NCI-H1436 treated with DMSO at 0.1 percent for 48 hours (cell line): Measurements from ENCODE around the gene SUMF2.
"Not testable (repeated sequence)": the region's sequence is repeated elsewhere in the genome, so short reads cannot be mapped to it uniquely, and the experiment has no call there.

Source experiments
- DNase-seq: peaks from one replicate; lab custom pipeline; 2025; lab: John Stamatoyannopoulos, UW

Gene SUMF2

DNA sequence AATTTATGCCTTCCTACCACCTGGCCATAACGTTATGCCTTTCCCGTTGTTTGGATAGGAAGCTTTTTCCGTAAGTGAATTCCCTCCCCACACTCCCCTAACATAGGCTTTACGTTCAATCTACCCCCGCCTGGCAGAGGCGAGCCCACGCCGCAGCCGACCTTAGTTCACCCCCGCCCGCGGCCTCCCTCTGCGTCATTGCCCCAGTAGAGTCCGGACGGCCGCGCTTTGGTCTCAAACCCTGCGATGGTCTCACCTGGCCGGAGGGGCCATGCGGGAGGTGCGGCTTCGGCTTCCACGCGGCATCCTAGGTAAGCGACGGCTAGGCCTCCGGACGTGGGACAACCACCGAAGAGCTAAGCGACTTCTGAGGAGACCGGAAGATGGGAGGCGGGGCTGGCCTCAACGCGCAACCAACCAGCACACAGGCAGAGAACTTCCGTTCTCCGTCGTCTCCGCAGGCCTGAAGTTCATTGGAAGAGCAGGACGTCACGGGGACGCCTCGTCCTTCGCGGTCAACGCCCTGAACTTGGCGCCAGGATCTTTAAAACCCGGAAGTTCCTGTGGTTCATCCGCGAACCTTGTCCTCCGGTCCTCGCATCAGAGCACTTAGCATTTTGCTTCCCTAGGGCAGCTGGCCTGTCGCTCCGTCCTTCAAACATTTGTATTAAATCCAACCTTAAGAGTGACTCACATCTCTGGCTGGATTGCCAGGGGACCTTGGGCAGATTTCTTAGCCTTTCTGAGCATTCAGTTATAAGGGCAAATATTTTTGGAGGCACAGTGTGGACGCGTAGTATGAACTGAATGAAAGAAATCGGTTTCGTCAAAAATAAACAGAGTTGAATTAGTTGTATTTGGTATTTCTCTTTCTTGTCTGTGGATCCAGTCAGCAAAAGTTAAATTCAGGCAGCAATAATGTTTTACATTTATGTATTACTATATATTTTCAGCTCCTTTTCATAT is 42.3 kb downstream of the SUMF2 start, which contains the start of gene CHCHD2:
Gene CHCHD2 (minus strand): TSS at position 369 of the 966 bp plus-strand sequence. CDS start 63 bp downstream, at position 306.
- DNase-seq, result peak; percentile 97

DNA sequence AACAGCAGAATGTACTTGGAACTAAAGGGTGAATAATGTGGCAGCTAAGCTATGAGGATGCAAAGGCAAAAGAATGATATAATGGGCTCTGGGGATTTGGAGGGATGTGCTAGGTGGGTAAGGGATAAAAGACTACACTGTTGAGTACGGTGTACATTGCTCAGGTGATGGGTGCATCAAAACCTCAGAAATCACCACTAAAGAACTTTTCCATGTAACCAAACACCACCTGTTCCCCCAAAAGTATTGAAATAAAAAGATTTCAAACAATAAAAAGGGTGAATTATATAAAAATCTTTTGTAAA is 43.8 kb downstream of the SUMF2 start:
- no peak for DNase-seq

DNA sequence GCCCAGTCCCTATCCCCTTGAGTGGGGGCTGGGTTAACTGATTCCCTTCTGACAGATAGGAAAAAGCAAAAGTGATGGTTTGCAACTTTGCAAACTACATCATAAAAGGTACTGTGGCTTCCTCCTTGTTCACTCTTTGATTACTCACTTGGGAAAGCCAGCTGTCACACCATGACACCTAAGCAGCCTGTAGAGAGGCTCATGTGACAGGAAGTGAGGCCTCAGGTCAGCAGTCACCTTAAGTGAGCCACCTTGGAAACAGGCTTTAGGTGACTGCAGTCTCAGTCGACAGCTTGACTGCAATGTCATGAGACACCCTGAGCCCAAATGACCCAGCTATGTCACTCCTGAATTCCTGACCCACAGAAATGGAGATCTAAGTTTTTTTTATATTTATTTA is 46.5 kb downstream of the SUMF2 start:
- no peak for DNase-seq

DNA sequence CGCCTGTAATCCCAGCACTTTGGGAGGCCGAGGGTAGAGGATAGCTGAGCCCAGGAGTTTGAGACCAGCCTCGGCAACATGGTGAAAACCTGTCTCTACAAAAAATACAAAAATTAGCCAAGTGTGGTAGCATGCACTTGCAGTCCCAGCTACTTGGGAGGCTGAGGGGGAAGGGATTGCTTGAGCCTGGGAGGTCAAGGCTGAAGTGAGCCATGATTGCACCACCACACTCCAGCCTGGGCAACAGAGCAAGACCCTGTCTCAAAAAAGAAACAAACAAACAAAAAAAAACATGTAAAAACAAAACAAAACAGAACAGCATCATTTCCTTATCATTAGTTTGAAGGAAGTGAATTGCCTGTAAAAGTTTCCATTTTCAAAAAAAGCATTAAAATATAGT is 48.2 kb downstream of the SUMF2 start:
- not testable (repeated sequence) for DNase-seq

DNA sequence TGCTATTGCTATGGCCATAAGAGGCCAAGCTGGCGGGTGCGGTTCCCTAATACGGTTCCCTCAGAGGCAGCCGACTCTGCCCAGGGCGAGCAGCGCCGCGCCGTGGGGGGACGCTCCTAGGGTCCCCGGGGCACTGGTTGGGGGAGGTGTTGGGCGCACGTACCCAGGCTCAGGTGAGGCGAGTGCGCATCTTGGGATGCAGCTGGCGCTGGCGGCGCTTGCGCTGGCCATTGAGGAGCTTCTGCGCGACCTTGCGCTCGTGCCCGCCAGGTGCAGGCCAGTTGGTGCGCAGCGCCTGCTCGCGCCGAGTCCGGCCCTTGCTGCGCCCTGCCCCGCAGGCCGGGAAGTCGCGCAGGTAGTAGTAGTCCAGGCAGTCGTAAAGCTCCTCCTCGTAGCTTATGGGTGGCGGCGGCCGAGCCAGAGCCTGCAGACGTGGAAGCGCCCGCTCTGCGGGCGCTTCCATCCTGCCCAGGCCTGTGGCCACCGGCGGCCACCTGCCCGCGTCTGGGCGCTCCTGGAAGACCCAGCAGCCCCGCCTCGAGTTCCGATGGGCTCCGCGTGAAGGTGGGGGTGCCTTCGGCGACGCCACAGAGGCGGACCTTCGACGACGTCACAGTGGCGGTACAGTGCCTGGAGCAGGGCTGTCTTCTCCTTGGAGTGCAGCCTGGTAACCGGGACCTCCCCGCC is 51.9 kb downstream of the SUMF2 start, which contains the start of gene NUPR2:
Gene NUPR2 (minus strand): TSS at position 566 of the 687 bp plus-strand sequence. CDS start 103 bp downstream, at position 463.
- no peak for DNase-seq

DNA sequence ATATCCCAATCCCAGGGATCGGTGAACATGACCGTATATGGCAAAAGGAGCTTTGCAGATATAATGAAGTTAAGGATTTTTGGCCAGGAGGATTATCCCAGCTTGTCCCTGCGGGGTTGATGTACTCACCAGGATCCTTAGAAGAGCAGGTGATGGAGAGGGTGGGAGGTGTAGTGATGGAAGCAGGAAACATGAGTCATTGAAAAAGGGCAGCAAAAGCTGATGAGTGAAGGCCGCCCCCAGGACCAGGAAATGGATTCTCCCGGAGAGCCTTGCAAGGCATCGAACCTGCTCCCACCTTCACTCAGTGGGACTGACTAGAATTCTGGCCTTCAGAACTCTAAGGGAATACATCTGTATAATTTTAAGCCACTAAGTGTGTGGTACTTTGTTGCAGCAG is 57.4 kb downstream of the SUMF2 start:
- DNase-seq, result no peak

DNA sequence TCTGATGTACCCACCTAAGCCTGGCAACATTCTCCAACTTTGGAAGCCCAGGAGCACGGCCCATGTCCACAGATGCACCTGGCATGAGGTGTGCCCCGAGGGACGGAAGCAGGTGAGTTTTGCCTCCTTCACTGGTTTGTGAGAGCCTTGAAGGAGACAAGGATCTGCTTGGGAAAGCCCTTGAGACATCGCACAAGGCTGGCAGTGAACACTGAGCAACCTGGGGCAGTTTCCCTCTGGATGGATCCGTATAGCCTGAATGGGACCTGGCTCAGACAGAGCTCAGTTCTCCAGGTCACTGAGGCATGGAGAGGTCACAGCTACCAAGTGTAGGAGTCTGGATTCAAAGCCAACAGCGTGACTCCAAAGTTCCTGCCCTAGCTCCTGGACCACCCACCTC is 60.9 kb downstream of the SUMF2 start:
- DNase-seq, result no peak

DNA sequence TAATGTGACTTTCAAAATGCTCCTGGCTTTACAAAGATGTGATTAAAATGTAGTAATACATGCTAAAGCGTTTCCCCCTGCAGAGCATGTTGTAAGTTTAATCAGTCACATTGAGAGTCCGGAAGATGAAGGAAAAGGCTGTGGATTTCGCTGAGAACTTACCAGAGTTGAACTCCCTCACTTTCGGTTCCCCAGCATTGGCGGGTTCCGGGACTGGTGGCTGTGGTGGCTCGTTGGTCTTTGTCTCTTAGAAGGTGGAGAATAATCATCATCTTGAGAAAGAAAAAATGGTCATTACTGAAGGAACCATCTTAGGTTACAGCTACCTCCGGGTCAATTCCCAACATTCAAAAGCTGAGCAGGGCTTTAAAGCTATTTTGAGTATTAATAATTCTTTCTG is 61.7 kb downstream of the SUMF2 start:
- DNase-seq, result no peak

DNA sequence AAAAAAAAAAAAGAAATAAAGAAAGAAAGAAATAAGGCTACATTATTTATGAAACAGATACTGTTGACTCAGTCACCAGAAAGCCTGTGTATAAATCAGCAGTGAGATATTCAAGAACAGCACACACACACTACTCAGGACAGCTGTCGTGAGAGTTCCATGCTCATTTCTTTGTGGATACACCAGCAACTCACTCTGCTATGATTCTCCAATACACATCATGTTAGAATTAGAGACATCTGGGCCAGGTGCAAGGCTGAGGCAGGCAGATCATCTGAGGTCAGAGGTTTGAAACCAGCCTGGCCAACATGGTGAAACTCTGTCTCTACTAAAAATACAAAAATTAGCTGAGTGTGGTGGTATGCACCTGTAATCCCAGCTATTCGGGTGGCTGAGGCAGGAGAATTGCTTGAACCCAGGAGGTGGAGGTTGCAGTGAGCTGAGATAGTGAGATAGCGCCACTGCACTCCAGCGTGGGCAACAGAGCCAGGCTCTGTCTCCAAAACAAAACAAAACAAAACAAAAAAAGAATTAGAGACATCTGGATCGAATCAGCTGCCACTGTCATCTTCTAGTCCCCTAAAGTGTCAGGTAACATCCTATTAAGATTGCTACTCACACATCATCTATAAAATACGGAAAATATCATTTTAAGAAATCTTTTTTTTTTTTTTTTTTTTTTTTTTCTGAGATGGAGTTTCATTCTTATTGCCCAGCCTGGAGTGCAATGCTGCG is 63.3 kb downstream of the SUMF2 start:
- no peak for DNase-seq
